IPS DF 6.9 (cell line): ENCODE measurements around the gene SIKE1.
"Not testable (repeated sequence)": the region's sequence is repeated elsewhere in the genome, so short reads cannot be mapped to it uniquely, and the experiment has no call there.

Experiments used
- DNase-seq: peaks from one replicate; pipeline ENCODE4 v3.0.0-alpha.2; 2013; ENCODE audit warnings: low read depth, low spot score
- H3K27ac ChIP-seq: one replicate; pipeline ENCODE4 v1.5.1; 2013; ENCODE audit warnings: low read length, control low read depth
- H3K27me3 ChIP-seq: 2 replicates; pipeline ENCODE4 v1.6.1; 2013; ENCODE audit warnings: mild to moderate bottlenecking, low read length; ENCODE audit not compliant: control insufficient read depth, insufficient read depth
- H3K36me3 ChIP-seq: 2 replicates; pipeline ENCODE4 v1.6.1; 2013; ENCODE audit warnings: low read length; ENCODE audit not compliant: control insufficient read depth, insufficient read depth
- H3K4me1 ChIP-seq: 2 replicates; pipeline ENCODE4 v1.6.1; 2013; ENCODE audit warnings: low read length; ENCODE audit not compliant: control insufficient read depth, insufficient read depth
- H3K4me3 ChIP-seq: 2 replicates; pipeline ENCODE4 v1.5.1; 2013; ENCODE audit warnings: mild to moderate bottlenecking, low read length
- H3K9me3 ChIP-seq: 2 replicates; pipeline ENCODE4 v1.6.1; 2013; ENCODE audit warnings: low read length, inconsistent platforms; ENCODE audit not compliant: control insufficient read depth, insufficient read depth
- WGBS: extraction: QIAGEN DNeasy Blood & Tissue Kit; methylation state at CpG from one replicate; pipeline ENCODE4 v1.1.7; 2013; ENCODE audit warnings: mixed read lengths, missing lambda C conversion rate; ENCODE audit not compliant: insufficient read length, insufficient coverage; 5-methylcytosine and 5-hydroxymethylcytosine counted together

Gene SIKE1

GRCh38 chr1:114755006-114755931 lies 25.2 kb downstream of the SIKE1 start:
- no peaks in the 10 kb centered on the region for H3K9me3 ChIP-seq
- no peak overlapping the region for H3K27ac ChIP-seq
- no CpG with 5 or more reads among the region's 7 CpGs for WGBS
- H3K4me1 ChIP-seq, result no peaks in the 10 kb centered on the region
- no peak for DNase-seq
- H3K27me3 ChIP-seq, result no peaks in the 10 kb centered on the region
- no peak overlapping the region for H3K4me3 ChIP-seq
- no peaks in the 10 kb centered on the region for H3K36me3 ChIP-seq

GRCh38 chr1:114753702-114754101 lies 26.8 kb downstream of the SIKE1 start:
- no CpG with 5 or more reads among the region's 6 CpGs for WGBS
- DNase-seq, H3K36me3 ChIP-seq, H3K27me3 ChIP-seq, H3K4me1 ChIP-seq, H3K9me3 ChIP-seq, H3K27ac ChIP-seq, H3K4me3 ChIP-seq: not testable (repeated sequence)

- WGBS, result no CpG with 5 or more reads among the region's 4 CpGs
- H3K27ac ChIP-seq, result no peak overlapping the region
- no peaks in the 10 kb centered on the region for H3K9me3 ChIP-seq
- H3K36me3 ChIP-seq, result no peaks in the 10 kb centered on the region; the same call in 1 of the 2 replicates
- H3K27me3 ChIP-seq, result no peaks in the 10 kb centered on the region
- H3K4me1 ChIP-seq, result no peaks in the 10 kb centered on the region
- H3K4me3 ChIP-seq, result no peak overlapping the region
- DNase-seq, result no peak
These were observed 27.3 kb downstream of the SIKE1 start for GRCh38 chr1:114753143-114753542.

- H3K9me3 ChIP-seq, result no peaks in the 10 kb centered on the region
- no peak overlapping the region for H3K4me3 ChIP-seq
- no peak overlapping the region for H3K27ac ChIP-seq
- no peaks in the 10 kb centered on the region for H3K4me1 ChIP-seq
- H3K36me3 ChIP-seq, result no peaks in the 10 kb centered on the region; the same call in 1 of the 2 replicates
- H3K27me3 ChIP-seq, result no peaks in the 10 kb centered on the region
- WGBS, result no CpG with 5 or more reads among the region's 5 CpGs
- DNase-seq, result no peak
These were observed 29.7 kb downstream of the SIKE1 start for GRCh38 chr1:114750780-114751179.

- no peaks in the 10 kb centered on the region; the same call in 1 of the 2 replicates for H3K36me3 ChIP-seq
- no peaks in the 10 kb centered on the region for H3K27me3 ChIP-seq
- H3K4me3 ChIP-seq, result no peak overlapping the region
- no peak for DNase-seq
- no peaks in the 10 kb centered on the region for H3K4me1 ChIP-seq
- WGBS, result no CpG with 5 or more reads among the region's 5 CpGs
- H3K9me3 ChIP-seq, result no peaks in the 10 kb centered on the region
- H3K27ac ChIP-seq, result no peak overlapping the region
These were observed 30.6 kb downstream of the SIKE1 start for GRCh38 chr1:114749835-114750234.

GRCh38 chr1:114746450-114747121 lies 33.9 kb downstream of the SIKE1 start:
- no peak overlapping the region for H3K4me3 ChIP-seq
- H3K4me1 ChIP-seq, result no peaks in the 10 kb centered on the region
- no peaks in the 10 kb centered on the region for H3K27me3 ChIP-seq
- no peak overlapping the region for H3K27ac ChIP-seq
- H3K9me3 ChIP-seq, result no peaks in the 10 kb centered on the region
- no peak for DNase-seq
- WGBS, result no CpG with 5 or more reads among the region's 6 CpGs
- no peaks in the 10 kb centered on the region; the same call in 1 of the 2 replicates for H3K36me3 ChIP-seq

GRCh38 chr1:114745291-114745690 lies 35.2 kb downstream of the SIKE1 start:
- Histone ChIP-seq H3K36me3 (no peaks in the 10 kb centered on the region; the same call in 1 of the 2 replicates), H3K27me3 (no peaks in the 10 kb centered on the region), H3K4me3 (no peak overlapping the region), H3K4me1 (no peaks in the 10 kb centered on the region), H3K9me3 (no peaks in the 10 kb centered on the region), H3K27ac (no peak overlapping the region)
- WGBS, result no CpG with 5 or more reads among the region's 2 CpGs
- DNase-seq, result no peak

GRCh38 chr1:114741963-114742746 lies 38.3 kb downstream of the SIKE1 start:
- no peak overlapping the region for H3K27ac ChIP-seq
- no peaks in the 10 kb centered on the region for H3K9me3 ChIP-seq
- no peak for DNase-seq
- peaks cover 6% of the 10 kb centered on the region; the same call in 1 of the 2 replicates for H3K36me3 ChIP-seq
- no CpG with 5 or more reads among the region's 11 CpGs for WGBS
- no peak overlapping the region for H3K4me3 ChIP-seq
- H3K4me1 ChIP-seq, result no peaks in the 10 kb centered on the region
- no peaks in the 10 kb centered on the region for H3K27me3 ChIP-seq

GRCh38 chr1:114740331-114740730 lies 40.2 kb downstream of the SIKE1 start:
- WGBS, result no CpG with 5 or more reads among the region's 1 CpG
- H3K27ac ChIP-seq, result no peak overlapping the region
- DNase-seq, result no peak
- H3K4me1 ChIP-seq, result no peaks in the 10 kb centered on the region
- H3K27me3 ChIP-seq, result no peaks in the 10 kb centered on the region
- no peaks in the 10 kb centered on the region for H3K9me3 ChIP-seq
- H3K36me3 ChIP-seq, result peaks cover 11% of the 10 kb centered on the region; the same call in 1 of the 2 replicates
- H3K4me3 ChIP-seq, result no peak overlapping the region

- Histone ChIP-seq H3K4me3 (no peak overlapping the region), H3K27ac (no peak overlapping the region), H3K27me3 (no peaks in the 10 kb centered on the region), H3K36me3 (peaks cover 19% of the 10 kb centered on the region; the same call in 1 of the 2 replicates), H3K9me3 (no peaks in the 10 kb centered on the region), H3K4me1 (no peaks in the 10 kb centered on the region)
- WGBS, result no CpG with 5 or more reads among the region's 6 CpGs
- no peak for DNase-seq
These were observed 43.1 kb downstream of the SIKE1 start for GRCh38 chr1:114737314-114737849.
